ENCODE data around the gene ETFDH. TPM values are rescaled to one million over a fixed set of nuclear protein-coding genes. Genes with fewer than 3 reads are reported as not detected.
A peak's percentile ranks its signal among the peaks of the same experiment; 100 is the strongest.

Gene ETFDH
- total and polyA plus RNA-seq, 10 of the 15 experiments (the other 5 are each of a cell fraction or from before 2014, with no cell fraction given) = 10.9 to 30.4 (median 20.6) TPM

DNA sequence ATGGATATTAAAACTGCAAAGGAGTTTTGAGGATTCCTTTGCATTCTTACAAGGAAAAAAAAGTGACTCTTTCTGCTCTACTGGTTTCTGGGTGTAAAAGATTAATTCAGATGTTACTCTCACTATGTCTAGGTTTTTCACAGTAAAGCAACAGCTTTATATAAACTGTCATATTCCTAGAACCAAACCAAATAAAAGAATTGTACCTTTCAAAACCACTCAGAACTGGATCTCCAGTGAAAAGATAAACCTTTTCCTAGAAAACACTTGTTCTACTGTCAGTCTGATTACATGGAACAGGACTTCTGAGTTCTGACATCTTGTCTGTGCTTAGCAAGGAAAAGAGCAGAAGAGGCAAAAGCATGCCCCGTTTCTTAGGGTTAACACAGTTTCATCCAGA, 56.1 kb downstream of the ETFDH start (continued):
- TF ChIP-seq ATF3 (IDR thresholded peaks at IDR 0.05; ENCODE audit: borderline replicate concordance, extremely low read depth, low read depth, low read length) = no peak
- TF ChIP-seq, protein P1, sequence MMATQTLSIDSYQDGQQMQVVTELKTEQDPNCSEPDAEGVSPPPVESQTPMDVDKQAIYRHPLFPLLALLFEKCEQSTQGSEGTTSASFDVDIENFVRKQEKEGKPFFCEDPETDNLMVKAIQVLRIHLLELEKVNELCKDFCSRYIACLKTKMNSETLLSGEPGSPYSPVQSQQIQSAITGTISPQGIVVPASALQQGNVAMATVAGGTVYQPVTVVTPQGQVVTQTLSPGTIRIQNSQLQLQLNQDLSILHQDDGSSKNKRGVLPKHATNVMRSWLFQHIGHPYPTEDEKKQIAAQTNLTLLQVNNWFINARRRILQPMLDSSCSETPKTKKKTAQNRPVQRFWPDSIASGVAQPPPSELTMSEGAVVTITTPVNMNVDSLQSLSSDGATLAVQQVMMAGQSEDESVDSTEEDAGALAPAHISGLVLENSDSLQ (IDR thresholded peaks at IDR 0.05) = no peak
- TF ChIP-seq HCFC1 (IDR thresholded peaks at IDR 0.05; ENCODE audit: low read length) = no peak
- no peak for TF ChIP-seq NFYA (IDR thresholded peaks at IDR 0.05; ENCODE audit: borderline replicate concordance, low read depth, low read length)

DNA sequence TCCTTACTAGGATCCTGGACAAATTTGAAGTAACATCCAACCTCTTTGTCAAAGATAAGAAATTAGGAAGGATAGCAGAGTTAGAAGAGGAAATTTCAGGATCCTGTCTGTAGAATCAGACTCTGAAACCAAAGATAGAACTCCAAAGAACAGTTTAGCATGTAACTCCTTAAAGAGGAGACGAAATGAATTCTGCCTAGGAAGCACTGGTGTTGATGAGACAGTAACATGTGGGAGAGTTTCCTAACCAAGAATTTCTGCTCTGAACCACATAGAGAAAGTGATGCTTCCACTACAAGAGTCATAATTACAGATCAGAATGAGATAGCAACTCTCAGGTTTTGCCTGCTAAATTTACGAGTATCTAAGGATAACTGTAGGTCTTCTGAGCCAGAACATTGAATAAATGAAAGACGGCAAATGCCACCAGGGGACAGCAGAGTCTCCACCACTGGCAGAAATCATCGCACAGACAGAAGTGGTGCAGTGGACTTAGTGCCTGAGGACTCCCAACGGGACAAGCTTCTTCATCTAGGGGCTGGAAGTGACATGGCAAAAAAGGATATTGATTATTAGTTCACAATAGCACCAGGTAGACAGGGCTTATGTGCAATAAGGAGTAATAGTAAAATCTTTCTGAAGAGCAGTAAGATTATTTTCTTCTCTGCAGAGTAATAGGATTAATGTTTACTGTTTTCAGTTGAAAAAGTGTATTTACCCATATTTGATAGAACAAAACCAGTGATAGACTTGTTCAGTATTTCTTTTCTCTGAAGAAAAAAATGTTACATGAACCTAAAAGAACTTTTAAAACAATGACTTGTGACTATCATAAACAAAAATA, 57.8 kb downstream of the ETFDH start:
- Histone ChIP-seq H3K79me2 (ENCODE audit: control insufficient read depth, insufficient read depth, low read length) (no peaks in the 10 kb centered on the region), H3K4me3 (no peak overlapping the region), H3K9ac (ENCODE audit: control insufficient read depth, insufficient read depth, low read length) (no peak overlapping the region), H3K36me3 (ENCODE audit: control insufficient read depth in 2 of 2, insufficient read depth in 2 of 2, low read length in 1 of 2) (no peaks in the 10 kb centered on the region), H3K27me3 (replicated peaks in 1 of 2; ENCODE audit: control insufficient read depth in 2 of 2, insufficient read depth in 2 of 2, low read length in 1 of 2) (peaks cover 0 to 2% of the 10 kb centered on the region in 2 experiments; a peak in 1 of 4 replicates), H3K9me3 (replicated peaks; ENCODE audit: control insufficient read depth, insufficient read depth, low read length) (no peaks in the 10 kb centered on the region), H4K20me1 (ENCODE audit: control insufficient read depth, insufficient read depth) (no peaks in the 10 kb centered on the region), H3K4me1 (ENCODE audit: control insufficient read depth, insufficient read depth, low read length) (no peaks in the 10 kb centered on the region), H2AFZ (ENCODE audit: control insufficient read depth, low read depth, low read length) (no peak overlapping the region), H3K27ac (ENCODE audit: control insufficient read depth, insufficient read depth) (no peak overlapping the region), H3K4me2 (ENCODE audit: control insufficient read depth, insufficient read depth) (no peak overlapping the region)
- ATAC-seq (peak; percentile 97), FAIRE-seq (peak; percentile 75), DNase-seq (ENCODE audit: low read depth, low spot score) (peak; percentile 44)
- WGBS (ENCODE audit: insufficient coverage, insufficient replicate concordance, low lambda C conversion rate, missing lambda C conversion rate) = 0% methylated on average over 4 of the region's 5 CpGs
- intact Hi-C loops (cut with micrococcal nuclease; ENCODE audit: unreplicated experiment) (loop anchor here (1.0 to 5.0 kb wide), 4 partner anchors 102 to 473 kb away; no protein-coding TSS in a partner anchor), in situ Hi-C loops (cut with MboI) (loop anchor here (5.0 kb wide), 3 partner anchors 117 to 717 kb away; no protein-coding TSS in a partner anchor)
- CTCF ChIA-PET = interaction anchor here (0.7 to 2.3 kb wide), 13 partner anchors 16 to 473 kb away, joined by 3 to 52 read pairs (median 4); no protein-coding TSS in a partner anchor
- BruUV-seq (replicated peaks) = no TSS peak
- POLR2A ChIA-PET = no interaction called here
- SMC1A ChIA-PET (ENCODE audit: uncharacterized antibody, unreplicated experiment) = interaction anchor here (0.6 to 1.6 kb wide), 8 partner anchors 17 to 287 kb away, joined by 3 to 24 read pairs (median 4); no protein-coding TSS in a partner anchor
- RAD21 ChIA-PET (ENCODE audit: unreplicated experiment) = interaction anchor here (1.0 to 3.2 kb wide), 3 partner anchors 34 to 122 kb away, joined by 4 to 30 read pairs (median 4); no protein-coding TSS in a partner anchor
- TF ChIP-seq ESRRA (IDR thresholded peaks at IDR 0.05; ENCODE audit: low read length) (no peak), YY1 (IDR thresholded peaks at IDR 0.05; ENCODE audit: low read depth, low read length) (peak; percentile 67), BRCA1 (IDR thresholded peaks at IDR 0.05; ENCODE audit: low read depth, low read length) (no peak), ZNF24 (IDR thresholded peaks at IDR 0.05) (0 out of 2 replicates have a peak, but pooled peaks have one; percentile 56), CHD1 (IDR thresholded peaks at IDR 0.05; ENCODE audit: low read depth, low read length) (no peak), TBL1XR1 (IDR thresholded peaks at IDR 0.05; ENCODE audit: low read depth, low read length) (no peak), ATF7 (IDR thresholded peaks at IDR 0.05; ENCODE audit: low read depth) (no peak), CTCF (IDR thresholded peaks at IDR 0.05 in 2 of 3, conservative IDR thresholded peaks at IDR 0.05 in 1 of 3; ENCODE audit: control insufficient read depth in 2 of 3, extremely low read depth in 1 of 3, insufficient read depth in 1 of 3, low read depth in 3 of 3, low read length in 3 of 3) (peak; percentile 81 to 97 (median 85))
- TF ChIP-seq, protein P1 (IDR thresholded peaks at IDR 0.05) = no peak
- TF ChIP-seq, protein P2, sequence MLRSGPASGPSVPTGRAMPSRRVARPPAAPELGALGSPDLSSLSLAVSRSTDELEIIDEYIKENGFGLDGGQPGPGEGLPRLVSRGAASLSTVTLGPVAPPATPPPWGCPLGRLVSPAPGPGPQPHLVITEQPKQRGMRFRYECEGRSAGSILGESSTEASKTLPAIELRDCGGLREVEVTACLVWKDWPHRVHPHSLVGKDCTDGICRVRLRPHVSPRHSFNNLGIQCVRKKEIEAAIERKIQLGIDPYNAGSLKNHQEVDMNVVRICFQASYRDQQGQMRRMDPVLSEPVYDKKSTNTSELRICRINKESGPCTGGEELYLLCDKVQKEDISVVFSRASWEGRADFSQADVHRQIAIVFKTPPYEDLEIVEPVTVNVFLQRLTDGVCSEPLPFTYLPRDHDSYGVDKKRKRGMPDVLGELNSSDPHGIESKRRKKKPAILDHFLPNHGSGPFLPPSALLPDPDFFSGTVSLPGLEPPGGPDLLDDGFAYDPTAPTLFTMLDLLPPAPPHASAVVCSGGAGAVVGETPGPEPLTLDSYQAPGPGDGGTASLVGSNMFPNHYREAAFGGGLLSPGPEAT (IDR thresholded peaks at IDR 0.05; ENCODE audit: low read depth) = no peak

Data from GM12878 (cell line).